ENCODE data around the gene TMSB4X. TPM values are rescaled to one million over a fixed set of nuclear protein-coding genes. Genes with fewer than 3 reads are reported as not detected.

Gene TMSB4X
- total and polyA plus RNA-seq, 8 donors, result 1,734 to 14,609 (median 4,336) TPM

GRCh38 chrX:12986886-12987285, 12.0 kb downstream of the TMSB4X start:
- 74 to 83% (median 77%) methylated on average over 2 of the region's 2 CpGs for WGBS, 5 donors
- intact Hi-C loops (cut with DNase I; ENCODE audit: low total_unique reads), result no loop called here
- H3K27me3 ChIP-seq, result no peaks in the 10 kb centered on the region
- peak overlapping the region in 3 of 5 donors; percentile 0 to 64 (median 7) for H3K27ac ChIP-seq
- H3K36me3 ChIP-seq, result no peaks in the 10 kb centered on the region
- H3K9me3 ChIP-seq, result no peaks in the 10 kb centered on the region
- peaks cover 0 to 22% (median 13%) of the 10 kb centered on the region in 4 donors for H3K4me1 ChIP-seq
- DNase-seq, result no peak
- TF ChIP-seq CTCF (IDR thresholded peaks at IDR 0.05) (no peak), POLR2AphosphoS5 (IDR thresholded peaks at IDR 0.05) (no peak), POLR2A (IDR thresholded peaks at IDR 0.05) (no peak), EP300 (IDR thresholded peaks at IDR 0.05) (no peak)
- no peak overlapping the region for H3K4me3 ChIP-seq

DNA sequence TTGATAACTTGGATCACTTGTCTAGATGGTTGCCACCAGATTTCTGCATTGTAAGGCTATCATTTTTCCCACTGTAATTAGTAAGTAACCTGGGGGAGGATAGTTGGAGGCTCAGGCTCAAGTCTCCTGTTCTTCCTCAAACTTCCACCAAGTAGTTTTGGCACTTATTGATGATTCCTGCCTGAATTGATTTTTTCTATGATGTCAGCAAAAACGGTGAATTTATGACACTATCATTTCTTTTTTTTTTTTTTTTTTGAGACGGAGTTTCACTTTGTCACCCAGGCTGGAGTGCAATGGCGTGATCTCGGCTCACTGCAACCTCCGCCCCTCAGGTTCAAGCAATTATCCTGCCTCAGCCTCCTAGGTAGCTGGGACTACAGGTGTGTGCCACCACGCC, 12.4 kb downstream of the TMSB4X start:
- no peak for TF ChIP-seq EP300 (IDR thresholded peaks at IDR 0.05)
- no peak for TF ChIP-seq CTCF (IDR thresholded peaks at IDR 0.05)
- no peak for TF ChIP-seq POLR2A (IDR thresholded peaks at IDR 0.05)
- no peak for TF ChIP-seq POLR2AphosphoS5 (IDR thresholded peaks at IDR 0.05)
- WGBS, 5 donors, result 88 to 96% (median 94%) methylated on average over 5 to 6 of the region's 6 CpGs
- H3K4me3 ChIP-seq, result no peak overlapping the region
- H3K27me3 ChIP-seq, result no peaks in the 10 kb centered on the region
- no peaks in the 10 kb centered on the region for H3K36me3 ChIP-seq
- no peaks in the 10 kb centered on the region for H3K9me3 ChIP-seq
- DNase-seq, result no peak
- intact Hi-C loops (cut with DNase I; ENCODE audit: low total_unique reads), result no loop called here
- H3K27ac ChIP-seq, result peak overlapping the region in 3 of 5 donors; percentile 2 to 74 (median 66)
- peaks cover 0 to 23% (median 13%) of the 10 kb centered on the region in 4 donors for H3K4me1 ChIP-seq

DNA sequence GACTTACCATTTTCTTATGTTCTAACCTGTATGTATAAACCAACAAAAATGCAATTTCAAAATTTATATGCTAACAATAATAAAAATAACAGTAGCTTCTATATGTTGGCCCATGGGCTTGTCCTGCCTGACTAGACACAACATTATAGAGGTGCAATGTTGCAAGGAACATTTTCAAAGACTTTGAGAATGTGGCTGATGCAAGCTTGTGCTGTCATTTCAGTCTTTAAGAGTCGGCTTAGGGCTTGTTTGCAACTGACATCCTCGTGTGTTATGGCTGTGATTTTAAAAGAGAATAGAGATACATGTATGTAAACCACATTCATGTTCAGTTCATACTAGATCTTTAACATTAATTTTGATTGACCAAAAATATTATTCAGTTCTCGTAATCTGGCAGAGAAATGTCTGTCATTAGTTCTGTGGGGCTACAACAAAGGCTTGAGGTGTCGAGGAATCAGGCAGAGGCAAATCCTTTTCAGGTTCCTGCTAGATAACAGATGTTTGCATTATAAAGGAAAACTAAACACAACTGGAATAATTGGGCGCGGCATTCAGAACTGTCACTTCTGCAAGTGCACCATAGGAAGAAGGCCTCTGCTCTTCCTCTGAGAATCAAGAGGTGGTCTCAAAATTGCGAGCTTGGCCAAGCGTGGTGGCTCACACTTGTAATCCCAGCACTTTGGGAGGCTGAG, 13.1 kb downstream of the TMSB4X start:
- H3K27ac ChIP-seq, result peak overlapping the region; percentile 47 to 74 (median 65)
- intact Hi-C loops (cut with DNase I; ENCODE audit: low total_unique reads), result no loop called here

GRCh38 chrX:12988797-12989196, 13.9 kb downstream of the TMSB4X start:
- WGBS, 5 donors, result 30 to 47% (median 39%) methylated on average over 7 of the region's 7 CpGs
- Histone ChIP-seq H3K9me3 (no peaks in the 10 kb centered on the region), H3K4me3 (no peak overlapping the region), H3K4me1 (peaks cover 0 to 37% (median 16%) of the 10 kb centered on the region in 4 donors), H3K27me3 (no peaks in the 10 kb centered on the region), H3K36me3 (no peaks in the 10 kb centered on the region), H3K27ac (peak overlapping the region; percentile 54 to 74 (median 65))
- DNase-seq, result peak; percentile 63 to 88
- intact Hi-C loops (cut with DNase I; ENCODE audit: low total_unique reads), result no loop called here
- TF ChIP-seq POLR2AphosphoS5 (IDR thresholded peaks at IDR 0.05) (peak in 2 of 3 donors; percentile 67 to 75), CTCF (IDR thresholded peaks at IDR 0.05) (no peak)

More for the DNA sequence above, 13.1 kb downstream of the TMSB4X start:
- Histone ChIP-seq H3K27me3 (no peaks in the 10 kb centered on the region), H3K9me3 (no peaks in the 10 kb centered on the region), H3K4me3 (no peak overlapping the region), H3K36me3 (no peaks in the 10 kb centered on the region), H3K4me1 (peaks cover 0 to 30% (median 15%) of the 10 kb centered on the region in 4 donors)
- WGBS, 5 donors, result 37 to 76% (median 50%) methylated on average over 8 of the region's 8 CpGs
- TF ChIP-seq POLR2A (IDR thresholded peaks at IDR 0.05) (no peak), POLR2AphosphoS5 (IDR thresholded peaks at IDR 0.05) (no peak), EP300 (IDR thresholded peaks at IDR 0.05) (no peak), CTCF (IDR thresholded peaks at IDR 0.05) (no peak)
- DNase-seq, result no peak

Measured in stomach (tissue), 9 donors.